ENCODE data around the gene BTG1.

The BTG1 gene

GRCh38 chr12:92144631-92145480 is 790 bp downstream of the BTG1 start:
- peaks cover 37% of the 10 kb centered on the region for H3K36me3 ChIP-seq (ENCODE audit: insufficient read depth, low read length)
- H3K27me3 ChIP-seq (ENCODE audit: insufficient read depth, low read length) = no peaks in the 10 kb centered on the region
- no peaks in the 10 kb centered on the region for H3K9me3 ChIP-seq (ENCODE audit: low read length)
- no peak overlapping the region for H2AFZ ChIP-seq (ENCODE audit: low read depth, low read length)
- peak overlapping the region; percentile 79 for H3K4me3 ChIP-seq (ENCODE audit: low read length)
- H3K4me1 ChIP-seq (ENCODE audit: insufficient read depth, low read length) = peaks cover 22% of the 10 kb centered on the region

- Histone ChIP-seq H3K4me3 (ENCODE audit: low read length) (peak overlapping the region; percentile 79), H3K9me3 (ENCODE audit: low read length) (no peaks in the 10 kb centered on the region), H3K4me1 (ENCODE audit: insufficient read depth, low read length) (peaks cover 20% of the 10 kb centered on the region), H3K36me3 (ENCODE audit: insufficient read depth, low read length) (peaks cover 42% of the 10 kb centered on the region), H2AFZ (ENCODE audit: low read depth, low read length) (no peak overlapping the region), H3K27me3 (ENCODE audit: insufficient read depth, low read length) (no peaks in the 10 kb centered on the region)
These were observed 1.7 kb downstream of the BTG1 start for GRCh38 chr12:92143686-92144630.

GRCh38 chr12:92143258-92143657 is 2.4 kb downstream of the BTG1 start:
- H2AFZ ChIP-seq (ENCODE audit: low read depth, low read length) = no peak overlapping the region
- peak overlapping the region; percentile 79 for H3K4me3 ChIP-seq (ENCODE audit: low read length)
- no peaks in the 10 kb centered on the region for H3K27me3 ChIP-seq (ENCODE audit: insufficient read depth, low read length)
- peaks cover 24% of the 10 kb centered on the region for H3K4me1 ChIP-seq (ENCODE audit: insufficient read depth, low read length)
- no peaks in the 10 kb centered on the region for H3K9me3 ChIP-seq (ENCODE audit: low read length)
- peaks cover 42% of the 10 kb centered on the region for H3K36me3 ChIP-seq (ENCODE audit: insufficient read depth, low read length)

GRCh38 chr12:92142251-92142926 is 3.3 kb downstream of the BTG1 start:
- Histone ChIP-seq H3K4me1 (ENCODE audit: insufficient read depth, low read length) (peaks cover 26% of the 10 kb centered on the region), H3K27me3 (ENCODE audit: insufficient read depth, low read length) (no peaks in the 10 kb centered on the region), H3K9me3 (ENCODE audit: low read length) (no peaks in the 10 kb centered on the region), H3K36me3 (ENCODE audit: insufficient read depth, low read length) (peaks cover 44% of the 10 kb centered on the region), H2AFZ (ENCODE audit: low read depth, low read length) (no peak overlapping the region), H3K4me3 (ENCODE audit: low read length) (peak overlapping the region; percentile 79)

- Histone ChIP-seq H3K4me1 (ENCODE audit: insufficient read depth, low read length) (peaks cover 28% of the 10 kb centered on the region), H3K9me3 (ENCODE audit: low read length) (no peaks in the 10 kb centered on the region), H3K4me3 (ENCODE audit: low read length) (peak overlapping the region; percentile 79), H3K36me3 (ENCODE audit: insufficient read depth, low read length) (peaks cover 44% of the 10 kb centered on the region), H2AFZ (ENCODE audit: low read depth, low read length) (no peak overlapping the region), H3K27me3 (ENCODE audit: insufficient read depth, low read length) (no peaks in the 10 kb centered on the region)
These were observed 4.0 kb downstream of the BTG1 start for GRCh38 chr12:92141591-92142121.

- peaks cover 49% of the 10 kb centered on the region for H3K36me3 ChIP-seq (ENCODE audit: insufficient read depth, low read length)
These were observed 4.6 kb downstream of the BTG1 start for GRCh38 chr12:92140896-92141536.

GRCh38 chr12:92140156-92140555 is 5.5 kb downstream of the BTG1 start:
- Histone ChIP-seq H2AFZ (ENCODE audit: low read depth, low read length) (no peak overlapping the region), H3K4me3 (ENCODE audit: low read length) (peak overlapping the region; percentile 79), H3K36me3 (ENCODE audit: insufficient read depth, low read length) (peaks cover 49% of the 10 kb centered on the region), H3K9me3 (ENCODE audit: low read length) (no peaks in the 10 kb centered on the region), H3K27me3 (ENCODE audit: insufficient read depth, low read length) (no peaks in the 10 kb centered on the region), H3K4me1 (ENCODE audit: insufficient read depth, low read length) (peaks cover 33% of the 10 kb centered on the region)

More at GRCh38 chr12:92140896-92141536, 4.6 kb downstream of the BTG1 start:
- no peaks in the 10 kb centered on the region for H3K27me3 ChIP-seq (ENCODE audit: insufficient read depth, low read length)
- no peak overlapping the region for H2AFZ ChIP-seq (ENCODE audit: low read depth, low read length)
- no peaks in the 10 kb centered on the region for H3K9me3 ChIP-seq (ENCODE audit: low read length)
- H3K4me1 ChIP-seq (ENCODE audit: insufficient read depth, low read length) = peaks cover 33% of the 10 kb centered on the region
- peak overlapping the region; percentile 79 for H3K4me3 ChIP-seq (ENCODE audit: low read length)

GRCh38 chr12:92139634-92140150 is 6.0 kb downstream of the BTG1 start:
- H3K36me3 ChIP-seq (ENCODE audit: insufficient read depth, low read length) = peaks cover 49% of the 10 kb centered on the region
- no peaks in the 10 kb centered on the region for H3K9me3 ChIP-seq (ENCODE audit: low read length)
- H3K4me1 ChIP-seq (ENCODE audit: insufficient read depth, low read length) = peaks cover 33% of the 10 kb centered on the region
- no peak overlapping the region for H2AFZ ChIP-seq (ENCODE audit: low read depth, low read length)
- H3K4me3 ChIP-seq (ENCODE audit: low read length) = peak overlapping the region; percentile 79
- H3K27me3 ChIP-seq (ENCODE audit: insufficient read depth, low read length) = no peaks in the 10 kb centered on the region

GRCh38 chr12:92138626-92139025 is 7.0 kb downstream of the BTG1 start:
- peaks cover 42% of the 10 kb centered on the region for H3K4me1 ChIP-seq (ENCODE audit: insufficient read depth, low read length)
- H2AFZ ChIP-seq (ENCODE audit: low read depth, low read length) = no peak overlapping the region
- no peaks in the 10 kb centered on the region for H3K27me3 ChIP-seq (ENCODE audit: insufficient read depth, low read length)
- no peaks in the 10 kb centered on the region for H3K9me3 ChIP-seq (ENCODE audit: low read length)
- H3K4me3 ChIP-seq (ENCODE audit: low read length) = peak overlapping the region; percentile 79
- H3K36me3 ChIP-seq (ENCODE audit: insufficient read depth, low read length) = peaks cover 46% of the 10 kb centered on the region

- Histone ChIP-seq H3K36me3 (ENCODE audit: insufficient read depth, low read length) (peaks cover 41% of the 10 kb centered on the region), H3K27me3 (ENCODE audit: insufficient read depth, low read length) (no peaks in the 10 kb centered on the region), H2AFZ (ENCODE audit: low read depth, low read length) (no peak overlapping the region), H3K9me3 (ENCODE audit: low read length) (no peaks in the 10 kb centered on the region), H3K4me3 (ENCODE audit: low read length) (peak overlapping the region; percentile 79), H3K4me1 (ENCODE audit: insufficient read depth, low read length) (peaks cover 42% of the 10 kb centered on the region)
These were observed 7.5 kb downstream of the BTG1 start for GRCh38 chr12:92138144-92138543.

- H3K4me1 ChIP-seq (ENCODE audit: insufficient read depth, low read length) = peaks cover 42% of the 10 kb centered on the region
- H2AFZ ChIP-seq (ENCODE audit: low read depth, low read length) = no peak overlapping the region
- H3K36me3 ChIP-seq (ENCODE audit: insufficient read depth, low read length) = peaks cover 31% of the 10 kb centered on the region
- H3K9me3 ChIP-seq (ENCODE audit: low read length) = no peaks in the 10 kb centered on the region
- H3K4me3 ChIP-seq (ENCODE audit: low read length) = peak overlapping the region; percentile 79
- H3K27me3 ChIP-seq (ENCODE audit: insufficient read depth, low read length) = no peaks in the 10 kb centered on the region
These were observed 8.5 kb downstream of the BTG1 start for GRCh38 chr12:92136965-92137721.

Data from neuron (in vitro differentiated cells).